Activated CD4-positive, alpha-beta T cell treated with anti-CD3 and anti-CD28 coated beads, Interleukin-2, Interleukin-6, amounts not matched to agents 100 ng/mL and 50 ng/mL, durations not matched to agents 16 hours and 8 hours (primary cell): ENCODE measurements around the gene FITM1.

Experiments used
- DNase-seq: peaks from one replicate; pipeline ENCODE4 v3.0.0-alpha.2; 2020

Gene FITM1

DNA sequence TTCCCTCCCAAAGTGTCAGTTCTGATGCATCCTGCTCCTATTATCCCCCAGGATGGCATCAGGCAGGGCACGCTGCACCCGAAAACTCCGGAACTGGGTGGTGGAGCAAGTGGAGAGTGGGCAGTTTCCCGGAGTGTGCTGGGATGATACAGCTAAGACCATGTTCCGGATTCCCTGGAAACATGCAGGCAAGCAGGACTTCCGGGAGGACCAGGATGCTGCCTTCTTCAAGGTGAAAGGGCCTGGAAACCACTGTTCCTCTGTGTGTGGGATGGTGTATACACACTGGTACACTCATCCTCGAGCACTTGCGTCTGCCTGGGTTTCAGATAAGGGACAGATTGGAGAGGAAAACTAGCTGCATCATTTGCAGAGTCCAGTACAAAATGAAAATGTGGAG, 31.6 kb downstream of the FITM1 start:
- DNase-seq, result no peak

DNA sequence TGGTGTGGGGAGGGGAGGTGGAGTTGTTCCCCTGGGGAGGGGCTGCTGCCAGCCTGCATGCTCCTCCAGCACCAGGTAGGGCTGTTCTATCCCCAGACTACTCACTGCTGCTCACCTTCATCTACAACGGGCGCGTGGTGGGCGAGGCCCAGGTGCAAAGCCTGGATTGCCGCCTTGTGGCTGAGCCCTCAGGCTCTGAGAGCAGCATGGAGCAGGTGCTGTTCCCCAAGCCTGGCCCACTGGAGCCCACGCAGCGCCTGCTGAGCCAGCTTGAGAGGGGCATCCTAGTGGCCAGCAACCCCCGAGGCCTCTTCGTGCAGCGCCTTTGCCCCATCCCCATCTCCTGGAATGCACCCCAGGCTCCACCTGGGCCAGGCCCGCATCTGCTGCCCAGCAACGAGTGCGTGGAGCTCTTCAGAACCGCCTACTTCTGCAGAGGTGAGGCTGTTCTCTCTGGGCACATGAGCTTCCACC, 34.1 kb downstream of the FITM1 start:
- DNase-seq, result no peak

DNA sequence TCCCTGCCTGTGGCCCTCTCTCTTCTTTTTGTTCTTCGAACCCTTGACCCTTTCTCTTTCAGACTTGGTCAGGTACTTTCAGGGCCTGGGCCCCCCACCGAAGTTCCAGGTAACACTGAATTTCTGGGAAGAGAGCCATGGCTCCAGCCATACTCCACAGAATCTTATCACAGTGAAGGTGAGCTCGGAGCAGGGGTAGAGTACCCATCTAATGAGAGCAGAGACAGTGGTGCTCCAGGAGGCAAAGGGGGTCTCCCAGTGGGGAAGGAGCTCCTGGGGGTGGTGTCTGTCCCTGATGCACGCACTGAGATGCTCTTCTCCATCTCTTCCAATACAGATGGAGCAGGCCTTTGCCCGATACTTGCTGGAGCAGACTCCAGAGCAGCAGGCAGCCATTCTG, 35.3 kb downstream of the FITM1 start:
- DNase-seq, result no peak

DNA sequence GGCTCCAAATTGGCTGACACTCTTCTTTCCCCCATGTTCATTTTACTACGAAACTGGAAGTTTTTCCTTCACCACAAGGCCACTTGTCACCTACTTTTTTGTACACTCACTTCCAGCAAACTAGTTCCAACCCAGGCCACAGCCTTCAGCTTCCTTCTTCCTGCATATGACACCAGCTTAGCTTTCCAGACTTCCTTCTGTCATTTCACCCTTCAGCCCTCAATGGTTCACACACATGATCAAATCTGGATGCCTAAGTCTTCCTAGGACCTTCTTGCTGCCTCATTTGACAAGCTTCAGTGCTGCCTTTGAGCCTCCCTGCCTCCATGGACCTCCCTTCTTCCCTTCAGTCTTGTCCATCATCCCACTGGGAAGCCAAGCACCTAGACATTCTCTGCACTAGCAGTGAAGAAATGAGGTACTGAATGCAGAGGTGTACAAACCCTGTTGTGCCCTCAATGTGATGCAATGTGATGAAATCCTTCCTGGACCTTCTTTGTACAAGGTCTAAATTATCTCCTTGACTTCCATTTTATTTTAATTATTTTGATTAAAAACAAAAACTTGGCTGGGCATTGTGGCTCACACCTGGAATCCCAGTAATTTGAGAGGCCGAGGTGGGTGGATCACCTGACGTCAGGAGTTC, 37.1 kb downstream of the FITM1 start:
- DNase-seq, result no peak

DNA sequence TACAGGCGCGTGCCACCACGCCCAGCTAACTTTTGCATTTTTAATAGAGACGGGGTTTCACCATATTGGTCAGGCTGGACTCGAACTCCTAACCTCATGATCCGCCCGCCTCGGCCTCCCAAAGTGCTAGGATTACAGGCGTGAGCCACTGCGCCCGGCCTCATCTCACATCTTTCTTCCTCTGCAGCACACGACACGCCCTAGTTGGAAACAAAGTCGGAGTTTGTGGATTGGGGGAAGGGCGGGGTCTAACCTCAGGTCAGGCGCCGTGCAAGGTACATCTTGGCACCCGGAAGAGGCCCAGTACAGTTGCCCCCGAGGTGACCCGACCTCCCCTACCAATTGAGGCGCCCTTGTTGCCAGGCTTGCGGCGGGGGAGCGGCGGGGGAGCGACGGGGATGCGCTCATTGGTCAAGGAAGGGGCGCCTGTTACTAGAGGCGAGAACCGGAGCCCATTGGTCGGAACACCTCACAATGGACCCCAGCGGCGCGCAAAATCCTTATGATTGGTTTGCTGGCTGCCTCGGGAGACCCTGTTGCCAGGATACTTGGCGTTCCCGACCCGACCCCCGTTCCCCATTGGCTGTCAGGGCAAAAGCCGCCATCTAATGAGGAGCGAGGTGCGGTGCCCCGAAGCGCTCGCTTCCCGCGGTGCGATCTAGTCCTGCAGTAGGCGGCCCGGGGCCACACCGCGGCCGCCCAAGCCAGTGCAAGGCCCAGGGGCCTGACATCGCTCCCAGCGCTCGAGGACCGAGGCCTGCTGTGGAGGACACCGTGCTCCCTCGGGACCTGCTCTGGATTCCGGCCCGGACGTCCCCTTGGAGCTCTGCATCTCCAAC, 41.2 kb downstream of the FITM1 start, which contains the start of gene REC8:
REC8 (plus strand) TSS at position 659 of the 839 bp plus-strand sequence. CDS start 473 bp downstream, outside the sequence.
- peak; percentile 73 for DNase-seq

DNA sequence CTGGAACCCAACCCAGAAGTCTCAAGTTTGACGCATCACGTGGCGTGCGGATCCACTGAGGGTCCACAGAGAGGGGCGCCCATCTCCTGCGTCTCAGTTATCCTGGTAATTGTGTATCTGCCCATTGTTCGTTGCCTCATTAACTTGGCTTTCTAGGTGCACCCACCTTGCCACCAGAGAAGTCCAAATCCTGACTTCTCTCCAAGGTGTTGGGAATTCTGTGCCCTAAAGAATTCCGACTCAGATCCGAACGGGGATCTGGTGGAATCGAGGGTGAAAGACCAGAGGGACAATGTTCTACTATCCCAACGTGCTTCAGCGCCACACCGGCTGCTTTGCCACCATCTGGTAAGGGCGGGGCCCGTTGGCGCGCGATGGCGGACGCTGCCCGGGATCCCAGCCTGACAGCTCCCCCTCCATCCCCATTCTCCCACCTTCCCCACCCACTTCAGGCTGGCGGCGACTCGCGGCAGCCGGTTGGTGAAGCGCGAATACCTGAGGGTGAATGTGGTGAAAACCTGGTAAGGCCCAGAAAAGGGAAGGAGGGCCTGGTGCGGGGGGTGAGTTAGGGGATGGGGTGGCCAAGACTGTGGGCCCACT, 41.9 kb downstream of the FITM1 start:
- no peak for DNase-seq

- DNase-seq, result no peak
Measured at GRCh38 chr14:24172871-24173281, 42.4 kb downstream of the FITM1 start.

DNA sequence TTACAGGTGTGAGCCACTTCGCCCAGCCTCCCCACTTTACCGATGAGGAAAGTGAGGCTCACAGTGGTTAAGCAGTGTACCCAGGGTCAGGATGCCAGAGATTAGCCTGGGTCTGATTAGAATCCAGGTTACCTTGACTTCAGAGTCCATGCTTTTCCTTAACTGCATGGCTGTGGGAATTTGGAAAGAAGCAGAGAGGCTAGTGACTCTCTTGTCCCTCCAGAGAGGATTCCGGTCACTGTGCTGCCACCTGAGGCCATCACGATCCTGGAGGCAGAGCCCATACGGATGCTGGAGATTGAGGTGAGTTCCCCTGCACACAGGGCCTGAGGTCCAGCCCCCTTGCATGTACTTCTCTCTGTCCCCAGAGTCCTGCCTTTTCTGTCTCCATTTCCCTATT, 46.1 kb downstream of the FITM1 start:
- no peak for DNase-seq

GRCh38 chr14:24177041-24177825, 46.8 kb downstream of the FITM1 start:
- DNase-seq, result no peak

- DNase-seq, result no peak
Measured at GRCh38 chr14:24177891-24178290, 47.4 kb downstream of the FITM1 start.

- no peak for DNase-seq
Measured at GRCh38 chr14:24178399-24179178, 48.1 kb downstream of the FITM1 start.

GRCh38 chr14:24179294-24179960, 49.0 kb downstream of the FITM1 start:
- no peak for DNase-seq

GRCh38 chr14:24179961-24180796, 49.7 kb downstream of the FITM1 start:
- no peak for DNase-seq

GRCh38 chr14:24181371-24182077, 51.1 kb downstream of the FITM1 start:
- DNase-seq, result no peak
